ENCODE measurements around the gene OR3A2.

- no peak for TF ChIP-seq POLR2A (IDR thresholded peaks at IDR 0.05)
- TF ChIP-seq CTCF (IDR thresholded peaks at IDR 0.05) = no peak
- no peak for TF ChIP-seq POLR2AphosphoS5 (IDR thresholded peaks at IDR 0.05)
- no peak for TF ChIP-seq EP300 (IDR thresholded peaks at IDR 0.05)
Measured at GRCh38 chr17:3256575-3256974, 129.5 kb downstream of the OR3A2 start.
